Right ventricle myocardium inferior (tissue), 1 donor: Measurements from ENCODE around the gene ZNF532. TPM values are rescaled to one million over a fixed set of nuclear protein-coding genes. Genes with fewer than 3 reads are reported as not detected.

Experiments used
- ATAC-seq: fragments of 200-7000 bp; cut with Tn5 transposase; one replicate; pipeline ENCODE4 v1.9.1; 2020; ENCODE audit warnings: mild to moderate bottlenecking, moderate library complexity
- DNase-seq: peaks from one replicate; pipeline ENCODE4 v3.0.0; 2021; ENCODE audit errors: missing footprints
- intact Hi-C: fragments of 100-400 bp; cut with DNase I; formaldehyde crosslinking; loops from one replicate; pipeline ENCODE4 v1.11.0; 2022
- total RNA-seq: library from RNA; stranded (reverse); fragmentation: NEBNext Ultra II Directional; extraction: Animal tissue kit (Norgen Biotek cat#: 25700); gene quantifications from one replicate; pipeline ENCODE4 v1.2.1, GENCODE V29; 2021
- donor health status: DM: no; HTN: yes; CAD: no; lungs with severe emphysema.

Gene ZNF532
- total RNA-seq, 1 donor from 2014 or later = 64.1 TPM

GRCh38 chr18:58953627-58954026 is 89.0 kb downstream of the ZNF532 start:
- DNase-seq = no peak
- intact Hi-C loops = no loop called here
- ATAC-seq = peak; percentile 89

GRCh38 chr18:58955001-58955400 is 90.3 kb downstream of the ZNF532 start:
- intact Hi-C loops = loop anchor here (5.0 kb wide), 1 partner anchor 42 kb away; no protein-coding TSS in a partner anchor
- DNase-seq (no peak), ATAC-seq (no peak)

GRCh38 chr18:58955738-58956137 is 91.1 kb downstream of the ZNF532 start:
- no peak for DNase-seq
- peak; percentile 78 for ATAC-seq
- intact Hi-C loops = loop anchor here (5.0 kb wide), 1 partner anchor 42 kb away; no protein-coding TSS in a partner anchor

GRCh38 chr18:58958628-58959027 is 94.0 kb downstream of the ZNF532 start:
- DNase-seq (no peak), ATAC-seq (no peak)
- intact Hi-C loops = loop anchor here (5.0 kb wide), 1 partner anchor 39 kb away; no protein-coding TSS in a partner anchor

GRCh38 chr18:58960508-58960907 is 95.8 kb downstream of the ZNF532 start:
- no peak for ATAC-seq
- intact Hi-C loops = no loop called here
- no peak for DNase-seq

GRCh38 chr18:58960946-58961722 is 96.5 kb downstream of the ZNF532 start:
- ATAC-seq (peak; percentile 61), DNase-seq (no peak)
- intact Hi-C loops = no loop called here

- intact Hi-C loops = no loop called here
- ATAC-seq (no peak), DNase-seq (no peak)
Measured at GRCh38 chr18:58962336-58962735, 97.7 kb downstream of the ZNF532 start.

GRCh38 chr18:58965291-58966004 is 100.8 kb downstream of the ZNF532 start:
- no peak for ATAC-seq
- intact Hi-C loops = no loop called here
- DNase-seq = no peak

- ATAC-seq (no peak), DNase-seq (no peak)
- intact Hi-C loops = no loop called here
Measured at GRCh38 chr18:58966005-58966677, 101.5 kb downstream of the ZNF532 start.

GRCh38 chr18:58966704-58967103 is 102.0 kb downstream of the ZNF532 start:
- intact Hi-C loops = no loop called here
- no peak for ATAC-seq

GRCh38 chr18:58967751-58968254 is 103.1 kb downstream of the ZNF532 start:
- intact Hi-C loops = no loop called here
- ATAC-seq = peak; percentile 26
- DNase-seq = no peak

More at GRCh38 chr18:58966704-58967103, 102.0 kb downstream of the ZNF532 start:
- DNase-seq = no peak

GRCh38 chr18:58970943-58971790 is 106.5 kb downstream of the ZNF532 start:
- intact Hi-C loops = no loop called here
- DNase-seq (no peak), ATAC-seq (no peak)

GRCh38 chr18:58975296-58975695 is 110.6 kb downstream of the ZNF532 start:
- intact Hi-C loops = no loop called here
- ATAC-seq (peak; percentile 72), DNase-seq (no peak)

GRCh38 chr18:58975781-58976180 is 111.1 kb downstream of the ZNF532 start:
- intact Hi-C loops = no loop called here
- ATAC-seq (no peak), DNase-seq (no peak)

- intact Hi-C loops = no loop called here
- ATAC-seq (no peak), DNase-seq (no peak)
Measured at GRCh38 chr18:58977223-58977622, 112.5 kb downstream of the ZNF532 start.

GRCh38 chr18:58977801-58978200 is 113.1 kb downstream of the ZNF532 start:
- no peak for DNase-seq
- no peak for ATAC-seq

GRCh38 chr18:58978916-58979315 is 114.2 kb downstream of the ZNF532 start:
- no peak for ATAC-seq

More at GRCh38 chr18:58977801-58978200, 113.1 kb downstream of the ZNF532 start:
- intact Hi-C loops = no loop called here

GRCh38 chr18:58979615-58980014 is 114.9 kb downstream of the ZNF532 start:
- ATAC-seq (no peak), DNase-seq (no peak)
- intact Hi-C loops = no loop called here

More at GRCh38 chr18:58978916-58979315, 114.2 kb downstream of the ZNF532 start:
- no peak for DNase-seq
- intact Hi-C loops = no loop called here
